HCT116 (cell line): ENCODE results near the gene PARP6. TPM values are rescaled to one million over a fixed set of nuclear protein-coding genes. Genes with fewer than 3 reads are reported as not detected.

ENCODE experiments used
- ATAC-seq: fragments of 200-7000 bp; cut with Tn5 transposase; 2 replicates; pipeline ENCODE4 v1.9.1; 2020; ENCODE audit warnings: mild to moderate bottlenecking, moderate library complexity
- BruUV-seq: library from RNA; stranded (reverse); fragments of 400-500 nt; replicated peaks from 2 replicates; lab custom pipeline; 2021; lab: Mats Ljungman, UMichigan
- CTCF ChIA-PET: fragments of 300-600 bp; sonication (Branson Sonifier 250); formaldehyde crosslinking; loops from one replicate; lab custom pipeline; 2021; ENCODE audit warnings: antibody characterized with exemption; lab: Charles Lee
- POLR2A ChIA-PET: fragments of 300-600, 350-600 bp; sonication (Branson Sonifier 250); formaldehyde crosslinking; loops from one replicate; lab custom pipeline; 2021; ENCODE audit warnings: antibody characterized with exemption; lab: Charles Lee
- RAD21 ChIA-PET, 2 experiments: fragments of 300-600 bp; sonication (Branson Sonifier 250); formaldehyde crosslinking; loops; one replicate each; lab custom pipeline; 2023; ENCODE audit warnings: low total read pairs in 2 of 2; ENCODE audit not compliant: uncharacterized antibody in 2 of 2, unreplicated experiment in 2 of 2, low non-redundant PET in 1 of 2; lab: Charles Lee
- DNase-seq: peaks from one replicate; pipeline ENCODE4 v3.0.0-alpha.2; 2010; ENCODE audit warnings: low read depth, low spot score
- H2AFZ ChIP-seq: fragments of 200-600 bp; shearing (Covaris generic), sonication (generic); 2 replicates; pipeline ENCODE4 v1.6.1; 2017; ENCODE audit warnings: low read depth, mixed run types, mixed read lengths, antibody characterized with exemption, low read length; ENCODE audit not compliant: poor library complexity, severe bottlenecking
- H3K27ac ChIP-seq: 2 replicates; pipeline ENCODE4 v1.5.1; 2012; ENCODE audit warnings: low read depth, low read length
- H3K27me3 ChIP-seq: fragments of 200-600 bp; sonication (generic); 2 replicates; pipeline ENCODE4 v1.6.1; 2016; ENCODE audit warnings: mixed run types, low read length, mixed read lengths; ENCODE audit not compliant: insufficient read depth
- H3K36me3 ChIP-seq, 2 experiments: fragments of 200-500 bp in 1 of 2; fragments of 200-600 bp in 1 of 2; sonication (Bioruptor generic) in 1 of 2; sonication (generic) in 1 of 2; 2 replicates each; pipeline versions ENCODE4 v1.5.1 to v1.6.1; 2014 to 2016; ENCODE audit warnings: low read length in 2 of 2, inconsistent platforms in 1 of 2, mixed read lengths in 1 of 2, mixed run types in 1 of 2; ENCODE audit not compliant: insufficient read depth in 2 of 2, control insufficient read depth in 1 of 2
- H3K4me1 ChIP-seq, 2 experiments: fragments of 200-600 bp in 1 of 2; sonication (generic) in 1 of 2; 2 replicates each; pipeline versions ENCODE4 v1.5.1 to v1.6.1; 2012 to 2017; ENCODE audit warnings: low read length in 2 of 2, inconsistent platforms in 1 of 2, mild to moderate bottlenecking in 1 of 2, mixed read lengths in 1 of 2, mixed run types in 1 of 2, moderate library complexity in 1 of 2; ENCODE audit not compliant: insufficient read depth in 2 of 2, control insufficient read depth in 1 of 2
- H3K4me2 ChIP-seq: fragments of 200-600 bp; sonication (generic); 2 replicates; pipeline ENCODE4 v1.6.1; 2017; ENCODE audit warnings: mixed run types, low read length, mixed read lengths
- H3K4me3 ChIP-seq, 2 experiments: fragments of 200-600 bp in 1 of 2; sonication (generic) in 1 of 2; replicated peaks in 1 of 2; 2 replicates each; pipeline ENCODE4 v1.5.1; 2011 to 2016; ENCODE audit warnings: low read length in 2 of 2, control low read depth in 1 of 2, low read depth in 1 of 2, mild to moderate bottlenecking in 1 of 2, mixed read lengths in 1 of 2, mixed run types in 1 of 2
- H3K79me2 ChIP-seq: fragments of 200-600 bp; sonication (generic); 2 replicates; pipeline ENCODE4 v1.6.1; 2017; ENCODE audit warnings: mild to moderate bottlenecking, mixed run types, low read length, moderate library complexity, mixed read lengths; ENCODE audit not compliant: insufficient read depth
- H3K9ac ChIP-seq: fragments of 200-600 bp; sonication (generic); 2 replicates; pipeline ENCODE4 v1.6.1; 2016; ENCODE audit warnings: low read length, mixed read lengths
- H3K9me2 ChIP-seq: fragments of 200-600 bp; sonication (generic), shearing (Covaris generic); 2 replicates; pipeline ENCODE4 v1.6.1; 2017; ENCODE audit warnings: mixed run types, mild to moderate bottlenecking, moderate library complexity; ENCODE audit not compliant: insufficient read depth
- H3K9me3 ChIP-seq, 2 experiments: fragments of 200-500 bp in 1 of 2; fragments of 200-600 bp in 1 of 2; sonication (Bioruptor generic) in 1 of 2; sonication (generic) in 1 of 2; 2 replicates each; pipeline ENCODE4 v1.6.1; 2014 to 2017; ENCODE audit warnings: low read length in 2 of 2, mixed read lengths in 2 of 2, inconsistent platforms in 1 of 2, low read depth in 1 of 2, mild to moderate bottlenecking in 1 of 2, mixed run types in 1 of 2, moderate library complexity in 1 of 2; ENCODE audit not compliant: control insufficient read depth in 1 of 2, insufficient read depth in 1 of 2
- H4K20me1 ChIP-seq: fragments of 200-600 bp; sonication (generic), shearing (Covaris generic); 2 replicates; pipeline ENCODE4 v1.6.1; 2017; ENCODE audit warnings: mixed run types, mild to moderate bottlenecking, moderate library complexity; ENCODE audit not compliant: insufficient read depth
- ATF3 ChIP-seq: IDR thresholded peaks from 2 replicates; pipeline ENCODE4 v1.6.1; 2012
- CBX3 ChIP-seq: IDR thresholded peaks from 2 replicates; pipeline ENCODE4 v1.6.1; 2012; ENCODE audit warnings: low read depth
- CTCF ChIP-seq, 3 experiments: fragments of 200-600 bp in 1 of 3; sonication (generic) in 1 of 3; IDR thresholded peaks in 2 of 3; conservative IDR thresholded peaks in 1 of 3; 2 replicates each; pipeline ENCODE4 v1.5.1; 2012 to 2017; ENCODE audit warnings: low read depth in 2 of 3, low read length in 2 of 3, antibody characterized with exemption in 1 of 3, borderline replicate concordance in 1 of 3, control low read depth in 1 of 3, mild to moderate bottlenecking in 1 of 3, mixed read lengths in 1 of 3, mixed run types in 1 of 3, moderate library complexity in 1 of 3; ENCODE audit not compliant: insufficient read depth in 1 of 3
- EGR1 ChIP-seq: IDR thresholded peaks from 2 replicates; pipeline ENCODE4 v1.6.1; 2012; ENCODE audit warnings: low read depth
- ELF1 ChIP-seq: IDR thresholded peaks from 2 replicates; pipeline ENCODE4 v1.6.1; 2012; ENCODE audit warnings: low read depth, borderline replicate concordance
- FOSL1 ChIP-seq: IDR thresholded peaks from 2 replicates; pipeline ENCODE4 v1.6.1; 2012; ENCODE audit warnings: low read depth
- JUND ChIP-seq: IDR thresholded peaks from 2 replicates; pipeline ENCODE4 v1.6.1; 2012
- MAX ChIP-seq: IDR thresholded peaks from 2 replicates; pipeline ENCODE4 v1.6.1; 2012
- POLR2A ChIP-seq: IDR thresholded peaks from 2 replicates; pipeline ENCODE4 v1.7.0; 2011; ENCODE audit warnings: borderline replicate concordance; ENCODE audit not compliant: insufficient read depth, insufficient read length; ENCODE audit errors: extremely low read depth
- POLR2AphosphoS5 ChIP-seq: IDR thresholded peaks from 2 replicates; pipeline ENCODE4 v1.6.1; 2011; ENCODE audit warnings: mild to moderate bottlenecking, low read depth, low read length, moderate library complexity
- RAD21 ChIP-seq: IDR thresholded peaks from 2 replicates; pipeline ENCODE4 v1.6.1; 2012; ENCODE audit warnings: low read depth, mild to moderate bottlenecking
- REST ChIP-seq: IDR thresholded peaks from 2 replicates; pipeline ENCODE4 v1.6.1; 2012; ENCODE audit warnings: low read depth
- SIN3A ChIP-seq: IDR thresholded peaks from 2 replicates; pipeline ENCODE4 v1.6.1; 2012; ENCODE audit warnings: low read depth
- SP1 ChIP-seq: IDR thresholded peaks from 2 replicates; pipeline ENCODE4 v1.6.1; 2012; ENCODE audit warnings: low read depth
- TCF7L2 ChIP-seq: IDR thresholded peaks from 2 replicates; pipeline ENCODE4 v1.7.0; 2011; ENCODE audit warnings: borderline replicate concordance, inconsistent platforms; ENCODE audit not compliant: insufficient read depth, insufficient read length; ENCODE audit errors: extremely low read depth
- YY1 ChIP-seq: IDR thresholded peaks from 2 replicates; pipeline ENCODE4 v1.6.1; 2011; ENCODE audit warnings: low read length, low read depth, moderate library complexity, mild to moderate bottlenecking; ENCODE audit not compliant: insufficient replicate concordance; ENCODE audit errors: extremely low read depth
- ZBTB33 ChIP-seq: IDR thresholded peaks from 2 replicates; pipeline ENCODE4 v1.6.1; 2011; ENCODE audit warnings: mild to moderate bottlenecking, low read length, moderate library complexity; ENCODE audit not compliant: insufficient replicate concordance; ENCODE audit errors: extremely low read depth
- ZNF274 ChIP-seq: fragments of 200-500 bp; sonication (Bioruptor generic); IDR thresholded peaks from 2 replicates; pipeline ENCODE4 v1.6.1; 2014; ENCODE audit warnings: mild to moderate bottlenecking, low read depth, low read length, inconsistent platforms
- intact Hi-C: fragments of 100-400 bp; cut with micrococcal nuclease; formaldehyde crosslinking; loops from 2 replicates; pipeline ENCODE4 v1.10.0; 2022
- total RNA-seq: library from RNA; stranded (reverse); gene quantifications from one replicate; pipeline ENCODE4 v1.2.1, GENCODE V29; 2021; ENCODE audit not compliant: unreplicated experiment

Gene PARP6
- total RNA-seq, 1 experiment from 2014 or later = 67.9 TPM

- no peak for ATAC-seq
- ChIA-PET RAD21 (no interaction called here), CTCF (no interaction called here), POLR2A (no interaction called here)
- Histone ChIP-seq H3K27me3 (no peaks in the 10 kb centered on the region), H3K4me2 (no peak overlapping the region), H4K20me1 (no peaks in the 10 kb centered on the region), H3K36me3 (peaks cover 0 to 4% of the 10 kb centered on the region in 2 experiments; a peak in 1 of 4 replicates), H3K9me3 (no peaks in the 10 kb centered on the region), H3K9me2 (no peaks in the 10 kb centered on the region), H3K4me1 (peaks cover 31 to 51% of the 10 kb centered on the region in 2 experiments), H3K79me2 (peaks cover 27% of the 10 kb centered on the region), H2AFZ (no peak overlapping the region), H3K4me3 (no peak overlapping the region), H3K27ac (no peak overlapping the region), H3K9ac (no peak overlapping the region)
- TF ChIP-seq MAX (no peak), CBX3 (no peak), POLR2AphosphoS5 (no peak), ZBTB33 (no peak), POLR2A (no peak), TCF7L2 (no peak), CTCF (IDR thresholded peaks at IDR 0.05 in 2 of 3, conservative IDR thresholded peaks at IDR 0.05 in 1 of 3; ENCODE audit: borderline replicate concordance in 1 of 3, insufficient read depth in 1 of 3, low read depth in 2 of 3, low read length in 2 of 3) (no peak), JUND (no peak), RAD21 (no peak), ATF3 (no peak), EGR1 (no peak), FOSL1 (no peak), REST (no peak), ZNF274 (no peak), SIN3A (no peak), ELF1 (no peak), SP1 (no peak), YY1 (no peak)
- BruUV-seq = no TSS peak
- no peak for DNase-seq
- intact Hi-C loops = loop anchor here (10.0 kb wide), 1 partner anchor 240 kb away; the partner anchor contains the start of gene ARIH1
These were observed 37.1 kb downstream of the PARP6 start for GRCh38 chr15:72235298-72235697.
